Ovary (tissue), 9 donors: ENCODE results near the gene SGSH. TPM values are rescaled to one million over a fixed set of nuclear protein-coding genes. Genes with fewer than 3 reads are reported as not detected.
"Not testable (repeated sequence)": the region's sequence is repeated elsewhere in the genome, so short reads cannot be mapped to it uniquely, and the experiment has no call there.

Experiments used
- DNase-seq, 5 donors: peaks; one replicate each; pipeline ENCODE4 v3.0.0-alpha.2; 2019 to 2020
- H3K27ac ChIP-seq, 2 donors: fragments of 200-600 bp; one replicate each; pipeline versions ENCODE4 v1.5.1 to v1.8.0; 2019 to 2022
- H3K27me3 ChIP-seq: fragments of 200-600 bp; one replicate; pipeline ENCODE4 v1.8.0; 2022
- H3K36me3 ChIP-seq: fragments of 200-600 bp; sonication (generic); one replicate; pipeline ENCODE4 v1.5.1; 2019
- H3K4me1 ChIP-seq: one replicate; pipeline ENCODE4 v1.8.1; 2013; ENCODE audit warnings: mild to moderate bottlenecking, moderate library complexity; ENCODE audit not compliant: insufficient read depth
- H3K4me3 ChIP-seq: fragments of 200-600 bp; sonication (generic); one replicate; pipeline ENCODE4 v1.5.1; 2017
- H3K9me3 ChIP-seq, 2 donors: fragments of 200-600 bp in 1 of 2; sonication (generic) in 1 of 2; one replicate each; pipeline versions ENCODE4 v1.5.1 to v1.8.1; 2013 to 2019; ENCODE audit warnings: mild to moderate bottlenecking in 1 of 2, moderate library complexity in 1 of 2
- EP300 ChIP-seq: sonication (generic); formaldehyde crosslinking; IDR thresholded peaks from one replicate; pipeline ENCODE4 v1.6.1; 2017; ENCODE audit warnings: antibody characterized with exemption
- POLR2A ChIP-seq: fragments of 450-650 bp; IDR thresholded peaks from one replicate; pipeline ENCODE4 v1.6.1; 2017; ENCODE audit warnings: antibody characterized with exemption, mild to moderate bottlenecking, moderate library complexity
- WGBS, 3 donors: extraction: QIAGEN DNeasy Blood & Tissue Kit in 1 of 3; methylation state at CpG; one replicate each; pipeline versions ENCODE4 v1.1.5 to v1.1.7; 2013 to 2017; 5-methylcytosine and 5-hydroxymethylcytosine counted together
- intact Hi-C, 4 donors: fragments of 100-400 bp; cut with DNase I; formaldehyde crosslinking; loops; one replicate each; pipeline versions ENCODE4 v1.11.0 to v1.15.1; 2022 to 2023
- polyA plus RNA-seq, 2 donors: library from polyadenylated mRNA; stranded (reverse); fragments of 200-250 nt in 1 of 2; fragments of 350-450 nt in 1 of 2; fragmentation: Illumina TruSeq in 1 of 2; extraction: RNeasy Lipid Tissue Mini Kit (QIAGEN cat#74804) in 1 of 2; gene quantifications; one replicate each; pipeline ENCODE4 v1.2.3, GENCODE V29; 2013 to 2014
- total RNA-seq, 7 donors: library from RNA; depleted of rRNA in 2 of 7; stranded (reverse); fragments of >200 nt in 2 of 7; fragmentation: NEBNext Ultra II Directional in 3 of 7; extraction: Animal tissue kit (Norgen Biotek cat#: 25700) in 3 of 7; gene quantifications; one replicate each; pipeline versions ENCODE4 v1.1.0 to v1.2.4, GENCODE V29; 2016 to 2023
- TF ChIP-seq, protein P1 (sequence below), 3 donors: fragments of 450-650 bp in 2 of 3; fragments of 200-600 bp in 1 of 3; IDR thresholded peaks; one replicate each; pipeline versions ENCODE4 v1.5.1 to v1.8.0; 2016 to 2022; ENCODE audit warnings: antibody characterized with exemption in 3 of 3, mild to moderate bottlenecking in 1 of 3
- donor health status: DM: no; HTN: no; CAD: no; lungs with moderate emphysema.
- donor health status: DM: no; HTN: no; CAD: no.
- donor health status: Bipolar disorder and iron deficiency.
- donor health status: DM: yes; HTN: yes; CAD: no.
- donor health status: DM: no; HTN: no; CAD: no.
- donor health status: DM: yes; HTN: yes; CAD: no.

SGSH gene
- total and polyA plus RNA-seq, 9 donors, result 10.8 to 39.9 (median 30.4) TPM

DNA sequence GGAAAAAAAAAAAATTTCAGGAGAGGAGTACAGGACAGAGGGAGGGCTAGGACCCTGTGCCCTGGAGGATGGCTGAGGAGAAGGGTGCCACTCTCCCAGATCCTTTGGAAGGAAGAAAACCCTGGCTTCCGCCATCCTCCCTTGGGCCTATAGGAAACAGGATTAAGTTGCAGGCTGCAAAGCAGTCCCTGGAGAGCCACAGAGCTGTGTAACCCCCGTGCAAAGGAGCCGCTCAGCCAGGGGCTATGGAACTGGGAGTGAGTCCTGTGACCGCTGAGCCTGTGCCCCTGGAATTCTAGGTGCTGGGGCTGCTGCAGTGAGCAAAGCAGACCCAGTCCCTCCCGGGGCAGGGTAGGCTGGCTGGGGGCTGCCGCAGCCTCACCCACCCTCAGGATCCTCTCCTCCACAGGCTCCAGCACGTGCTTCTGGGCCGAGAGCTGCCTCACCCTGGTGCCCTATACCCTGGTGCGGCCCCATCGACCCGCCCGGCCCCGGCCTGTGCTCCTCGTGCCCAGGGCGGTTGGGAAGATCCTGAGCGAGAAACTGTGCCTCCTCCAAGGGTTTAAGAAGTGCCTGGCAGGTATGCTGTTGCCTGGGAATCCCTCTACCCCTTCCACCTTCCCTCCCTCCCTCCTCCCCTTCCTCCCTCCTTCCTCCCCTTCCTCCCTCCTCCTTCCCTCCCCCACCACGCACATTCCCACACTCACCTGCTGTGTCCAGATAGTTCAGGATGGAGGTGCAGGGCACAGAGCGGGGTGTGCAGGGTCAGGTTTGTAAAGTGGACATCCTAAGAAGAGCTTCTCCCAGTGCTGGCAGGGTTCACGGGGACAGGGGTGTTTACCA is 15.3 kb downstream of the SGSH start:
- intact Hi-C loops, result no loop called here
- TF ChIP-seq EP300 (no peak), POLR2A (no peak)
- TF ChIP-seq, protein P1, sequence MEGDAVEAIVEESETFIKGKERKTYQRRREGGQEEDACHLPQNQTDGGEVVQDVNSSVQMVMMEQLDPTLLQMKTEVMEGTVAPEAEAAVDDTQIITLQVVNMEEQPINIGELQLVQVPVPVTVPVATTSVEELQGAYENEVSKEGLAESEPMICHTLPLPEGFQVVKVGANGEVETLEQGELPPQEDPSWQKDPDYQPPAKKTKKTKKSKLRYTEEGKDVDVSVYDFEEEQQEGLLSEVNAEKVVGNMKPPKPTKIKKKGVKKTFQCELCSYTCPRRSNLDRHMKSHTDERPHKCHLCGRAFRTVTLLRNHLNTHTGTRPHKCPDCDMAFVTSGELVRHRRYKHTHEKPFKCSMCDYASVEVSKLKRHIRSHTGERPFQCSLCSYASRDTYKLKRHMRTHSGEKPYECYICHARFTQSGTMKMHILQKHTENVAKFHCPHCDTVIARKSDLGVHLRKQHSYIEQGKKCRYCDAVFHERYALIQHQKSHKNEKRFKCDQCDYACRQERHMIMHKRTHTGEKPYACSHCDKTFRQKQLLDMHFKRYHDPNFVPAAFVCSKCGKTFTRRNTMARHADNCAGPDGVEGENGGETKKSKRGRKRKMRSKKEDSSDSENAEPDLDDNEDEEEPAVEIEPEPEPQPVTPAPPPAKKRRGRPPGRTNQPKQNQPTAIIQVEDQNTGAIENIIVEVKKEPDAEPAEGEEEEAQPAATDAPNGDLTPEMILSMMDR (IDR thresholded peaks at IDR 0.05), result no peak
- 70 to 80% (median 71%) methylated on average over 19 of the region's 19 CpGs for WGBS, 3 donors
- H3K27ac ChIP-seq, result no peak overlapping the region
- H3K36me3 ChIP-seq, result no peaks in the 10 kb centered on the region
- H3K27me3 ChIP-seq, result no peaks in the 10 kb centered on the region
- no peaks in the 10 kb centered on the region for H3K4me1 ChIP-seq
- H3K4me3 ChIP-seq, result no peak overlapping the region
- no peaks in the 10 kb centered on the region for H3K9me3 ChIP-seq
- DNase-seq, result no peak

DNA sequence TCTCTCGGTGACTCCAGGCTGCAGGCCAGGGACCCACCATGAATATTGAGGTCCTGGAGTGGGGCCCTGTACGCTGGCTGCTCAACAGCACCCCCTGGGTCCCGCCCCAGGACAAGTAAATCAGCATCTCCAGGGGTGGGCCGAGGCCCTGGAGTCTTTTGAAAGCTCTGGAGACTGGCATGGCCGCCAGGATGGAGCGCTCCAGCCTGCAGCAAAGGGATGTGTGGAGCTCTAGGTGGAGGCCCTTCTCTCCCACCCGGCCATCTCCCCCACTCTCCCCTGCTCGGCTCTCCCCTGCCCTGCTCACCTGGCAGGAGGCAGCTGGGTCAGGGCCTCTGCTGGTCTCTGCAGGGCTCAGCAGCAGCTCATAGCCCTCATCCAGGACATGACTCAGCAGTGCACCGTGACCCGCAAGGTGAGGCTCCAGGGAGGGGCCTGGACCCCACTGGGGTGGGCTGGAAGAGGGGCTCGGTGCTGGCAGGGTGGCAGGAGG is 16.6 kb downstream of the SGSH start:
- Histone ChIP-seq H3K4me1 (no peaks in the 10 kb centered on the region), H3K4me3 (no peak overlapping the region), H3K27me3 (no peaks in the 10 kb centered on the region), H3K27ac (no peak overlapping the region), H3K36me3 (no peaks in the 10 kb centered on the region), H3K9me3 (no peaks in the 10 kb centered on the region)
- TF ChIP-seq EP300, result no peak
- TF ChIP-seq, protein P1 (IDR thresholded peaks at IDR 0.05), result no peak
- TF ChIP-seq POLR2A, result no peak
- 75 to 79% (median 78%) methylated on average over 9 to 11 of the region's 11 CpGs for whole genome bisulfite sequencing, 3 donors
- no peak for DNase-seq
- intact Hi-C loops, result no loop called here

DNA sequence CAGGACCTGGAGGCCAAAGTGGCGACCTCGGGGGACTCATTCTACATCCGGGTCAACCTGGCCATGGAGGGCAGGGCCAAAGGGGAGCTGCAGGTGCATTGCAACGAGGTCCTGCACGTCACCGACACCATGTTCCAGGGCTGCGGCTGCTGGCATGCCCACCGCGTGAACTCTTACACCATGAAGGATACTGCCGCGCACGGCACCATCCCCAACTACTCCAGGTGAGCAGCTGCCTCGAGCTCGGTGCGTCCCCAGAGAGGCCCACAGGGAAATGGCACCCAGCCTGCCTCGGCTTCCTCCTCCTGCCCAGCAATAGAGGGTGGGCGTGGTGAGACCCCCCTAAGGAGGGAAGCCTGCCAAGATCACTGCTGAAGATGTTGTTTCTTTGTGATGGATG is 17.9 kb downstream of the SGSH start:
- intact Hi-C loops, result no loop called here
- no peaks in the 10 kb centered on the region for H3K9me3 ChIP-seq
- TF ChIP-seq, protein P1 (IDR thresholded peaks at IDR 0.05), result no peak
- TF ChIP-seq POLR2A, result no peak
- TF ChIP-seq EP300, result no peak
- no peaks in the 10 kb centered on the region for H3K4me1 ChIP-seq
- no peak for DNase-seq
- no peak overlapping the region for H3K4me3 ChIP-seq
- no peak overlapping the region for H3K27ac ChIP-seq
- WGBS, 3 donors, result 83 to 87% (median 85%) methylated on average over 17 of the region's 17 CpGs
- H3K36me3 ChIP-seq, result no peaks in the 10 kb centered on the region
- H3K27me3 ChIP-seq, result no peaks in the 10 kb centered on the region

DNA sequence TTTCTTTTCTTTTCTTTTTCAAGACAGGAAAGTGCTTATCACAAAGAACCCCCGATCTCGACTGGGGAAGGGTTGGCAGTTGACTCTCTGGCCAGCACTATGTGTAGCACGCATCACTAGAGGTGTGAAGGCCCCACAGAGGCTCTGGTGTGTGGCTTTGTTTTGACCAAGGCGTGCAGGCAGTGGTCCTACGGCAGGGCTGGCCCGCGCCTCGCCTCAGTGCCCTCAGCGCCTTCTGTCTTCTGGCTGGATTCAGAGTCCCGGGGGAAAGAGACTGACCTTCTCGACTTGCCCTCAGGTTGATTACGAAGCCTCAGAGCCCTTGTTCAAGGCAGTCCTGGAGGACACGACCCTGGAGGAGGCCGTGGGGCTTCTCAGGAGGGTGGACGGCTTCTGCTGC is 18.7 kb downstream of the SGSH start:
- H3K27ac ChIP-seq, result no peak overlapping the region
- TF ChIP-seq POLR2A (no peak), EP300 (no peak)
- TF ChIP-seq, protein P1 (IDR thresholded peaks at IDR 0.05), result no peak
- H3K4me3 ChIP-seq, result no peak overlapping the region
- WGBS, 3 donors, result 71 to 80% (median 73%) methylated on average over 14 to 15 of the region's 15 CpGs
- H3K4me1 ChIP-seq, result no peaks in the 10 kb centered on the region
- H3K36me3 ChIP-seq, result no peaks in the 10 kb centered on the region
- no peaks in the 10 kb centered on the region for H3K27me3 ChIP-seq
- intact Hi-C loops, result no loop called here
- H3K9me3 ChIP-seq, result no peaks in the 10 kb centered on the region
- DNase-seq, result no peak

DNA sequence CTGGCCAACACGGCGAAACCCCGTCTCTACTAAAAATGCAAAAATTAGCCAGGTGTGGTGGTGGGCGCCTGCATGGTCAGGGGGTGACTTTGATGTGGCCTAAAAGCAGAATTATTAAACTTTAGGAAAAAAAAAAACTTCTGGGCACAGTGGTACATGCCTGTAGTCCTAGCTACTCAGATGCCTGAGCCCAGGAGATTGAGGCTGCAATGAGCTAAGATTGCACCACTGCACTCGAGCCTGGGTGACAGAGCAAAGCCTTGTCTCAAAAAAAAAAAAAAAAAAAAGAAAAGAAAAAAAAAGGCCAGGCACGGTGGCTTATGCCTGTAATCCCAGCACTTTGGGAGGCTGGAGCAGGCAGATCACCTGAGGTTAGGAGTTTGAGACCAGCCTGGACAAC is 20.8 kb downstream of the SGSH start:
- not testable (repeated sequence) for H3K4me3 ChIP-seq, H3K27ac ChIP-seq, H3K27me3 ChIP-seq, H3K4me1 ChIP-seq, DNase-seq, H3K9me3 ChIP-seq, H3K36me3 ChIP-seq
- intact Hi-C loops, result loop anchor here in 1 of 4 donors (10.0 kb wide), 1 partner anchor 166 kb away; no protein-coding TSS in a partner anchor
- WGBS, 3 donors, result 65 to 68% (median 67%) methylated on average over 6 of the region's 6 CpGs
